CD4-positive, alpha-beta T cell treated with Interleukin-15 for 4 hours (primary cell): ENCODE results near the gene TCERG1L.

Source experiments
- DNase-seq: peaks from one replicate; pipeline ENCODE4 v3.0.0-alpha.2; 2020; ENCODE audit warnings: low spot score

The TCERG1L gene

DNA sequence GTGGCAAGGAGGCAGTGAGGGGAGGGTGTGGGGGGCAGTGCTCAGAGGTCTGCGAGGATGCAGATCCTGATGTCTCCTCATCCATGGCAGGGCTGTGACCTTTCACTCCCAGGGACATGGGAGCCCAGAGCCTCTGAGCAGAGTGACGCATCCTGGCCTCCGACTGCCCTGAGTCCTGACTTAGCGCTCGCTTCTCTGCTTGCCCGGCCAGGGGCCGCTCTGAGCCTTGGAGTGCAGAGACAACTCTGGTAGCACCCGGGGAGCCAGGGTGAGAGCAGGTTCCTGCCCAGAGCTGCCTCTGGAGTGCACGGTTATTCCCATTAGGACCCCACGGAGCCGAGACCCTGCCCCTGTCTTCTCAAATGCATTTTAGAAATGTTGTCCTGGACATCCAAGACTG is 188.0 kb downstream of the TCERG1L start:
- DNase-seq: no peak

DNA sequence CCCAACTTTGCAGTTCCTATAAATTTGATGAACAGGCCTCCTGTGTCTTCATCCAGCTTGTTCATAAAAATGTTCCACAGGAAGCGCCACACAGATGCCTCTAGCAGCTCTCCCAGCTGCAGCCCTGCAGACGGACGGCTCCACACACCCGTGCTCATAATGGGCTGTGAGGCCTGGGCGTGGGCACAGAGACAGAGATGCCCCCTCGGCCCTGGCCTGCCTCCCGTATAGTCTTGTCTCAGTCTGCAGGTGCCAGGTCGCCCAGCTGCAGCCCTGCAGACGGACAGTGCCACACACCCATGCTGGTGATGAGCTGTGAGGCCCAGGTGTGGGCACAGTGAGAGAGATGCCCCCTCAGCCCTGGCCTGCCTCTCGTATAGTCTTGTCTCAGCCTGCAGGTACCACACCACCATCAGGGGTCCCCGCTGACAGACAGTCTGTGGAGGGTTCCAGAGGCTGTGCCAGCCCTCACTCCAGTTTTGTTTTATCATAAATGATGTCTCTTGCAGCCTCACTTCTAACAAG is 189.9 kb downstream of the TCERG1L start:
- DNase-seq: no peak

DNA sequence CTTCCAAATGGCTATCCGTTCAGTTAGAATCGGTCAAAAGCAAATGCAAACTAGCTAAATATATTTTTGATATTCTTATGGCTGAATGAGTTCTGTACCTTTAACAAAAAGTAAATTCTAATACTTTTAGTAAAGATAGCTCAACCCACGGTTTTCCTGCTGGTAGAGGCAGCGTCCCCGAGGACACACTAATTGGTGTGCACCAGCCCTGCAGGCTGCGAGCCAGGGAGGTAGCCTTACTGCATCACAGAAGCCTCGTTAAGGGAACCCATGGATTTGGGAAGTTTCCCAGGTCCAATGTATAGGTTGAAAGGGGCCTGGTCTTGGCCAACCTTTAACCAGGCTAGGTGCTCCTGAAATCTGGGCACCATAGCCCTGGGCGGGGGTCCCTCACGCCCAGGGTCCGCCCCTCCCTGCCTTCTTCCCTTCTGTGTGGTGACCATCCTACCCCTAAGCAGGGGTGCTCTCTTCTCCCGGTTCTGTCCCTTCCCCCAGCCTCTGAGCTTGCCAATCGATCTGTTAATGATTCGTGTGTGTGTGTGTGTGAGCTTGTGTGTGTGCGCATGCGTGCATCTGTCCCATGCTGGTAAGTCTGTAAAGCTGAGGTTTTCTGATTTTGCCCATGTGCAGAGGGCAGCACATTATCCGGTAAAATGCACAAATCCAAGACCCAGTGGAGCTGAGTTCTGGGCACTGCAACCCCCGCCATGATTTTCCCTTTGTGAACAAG is 191.7 kb downstream of the TCERG1L start:
- DNase-seq: no peak

DNA sequence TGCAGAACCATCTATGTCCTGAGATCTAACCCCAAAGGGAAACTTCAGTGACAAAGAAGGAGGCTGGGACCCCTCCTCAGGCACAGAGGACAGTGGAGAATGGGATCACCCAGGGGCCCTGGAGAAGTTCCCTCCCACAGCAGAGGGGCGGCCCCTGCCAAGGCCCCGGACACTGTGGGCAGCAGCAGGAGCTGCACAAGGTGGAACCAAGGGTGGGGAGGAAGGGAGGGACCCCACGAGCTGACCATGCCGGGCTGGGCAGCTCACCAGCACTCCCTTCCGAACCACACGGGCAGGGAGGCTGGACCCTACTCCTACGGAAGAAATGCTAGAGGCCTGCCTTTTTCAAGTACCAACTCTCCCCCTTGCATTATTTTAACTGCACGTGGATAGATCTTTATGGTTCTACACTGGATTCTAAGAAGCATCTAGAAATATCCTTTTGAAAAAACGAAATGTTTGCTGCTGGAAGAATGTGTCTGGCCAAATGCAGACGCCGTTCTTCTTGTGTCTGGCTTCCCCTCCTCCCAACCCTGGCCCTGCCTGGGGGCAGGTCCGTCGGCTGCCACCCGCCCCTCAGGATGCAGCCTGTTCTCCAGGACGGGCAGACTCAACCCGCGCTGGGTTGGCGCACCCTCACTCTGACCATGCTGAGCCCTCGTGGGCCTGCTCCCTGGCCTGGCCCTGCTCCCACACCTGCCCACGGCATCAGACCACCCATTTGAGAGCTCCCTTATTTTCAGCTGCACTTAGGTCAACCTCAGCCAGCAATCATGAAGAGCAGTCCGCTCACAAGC is 193.9 kb downstream of the TCERG1L start:
- no peak for DNase-seq

DNA sequence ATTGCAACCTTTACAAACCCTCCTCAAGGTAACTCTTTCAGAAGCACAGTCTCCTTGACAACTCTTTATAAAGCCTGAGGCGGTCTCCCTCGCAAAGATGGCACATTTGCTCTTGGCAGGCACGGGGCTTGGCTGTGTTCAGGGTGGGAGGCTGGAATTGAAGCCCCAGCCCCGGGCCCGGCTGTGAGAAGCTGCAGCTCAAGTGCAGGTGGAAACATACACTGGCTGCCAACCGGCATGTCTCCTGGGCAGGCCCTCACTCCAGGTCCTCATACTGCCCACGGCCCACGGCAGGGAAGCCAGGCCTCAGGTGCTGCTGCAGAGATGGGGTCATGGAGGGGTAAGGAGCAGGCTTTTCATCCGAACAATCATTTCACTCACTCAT is 194.5 kb downstream of the TCERG1L start:
- no peak for DNase-seq

DNA sequence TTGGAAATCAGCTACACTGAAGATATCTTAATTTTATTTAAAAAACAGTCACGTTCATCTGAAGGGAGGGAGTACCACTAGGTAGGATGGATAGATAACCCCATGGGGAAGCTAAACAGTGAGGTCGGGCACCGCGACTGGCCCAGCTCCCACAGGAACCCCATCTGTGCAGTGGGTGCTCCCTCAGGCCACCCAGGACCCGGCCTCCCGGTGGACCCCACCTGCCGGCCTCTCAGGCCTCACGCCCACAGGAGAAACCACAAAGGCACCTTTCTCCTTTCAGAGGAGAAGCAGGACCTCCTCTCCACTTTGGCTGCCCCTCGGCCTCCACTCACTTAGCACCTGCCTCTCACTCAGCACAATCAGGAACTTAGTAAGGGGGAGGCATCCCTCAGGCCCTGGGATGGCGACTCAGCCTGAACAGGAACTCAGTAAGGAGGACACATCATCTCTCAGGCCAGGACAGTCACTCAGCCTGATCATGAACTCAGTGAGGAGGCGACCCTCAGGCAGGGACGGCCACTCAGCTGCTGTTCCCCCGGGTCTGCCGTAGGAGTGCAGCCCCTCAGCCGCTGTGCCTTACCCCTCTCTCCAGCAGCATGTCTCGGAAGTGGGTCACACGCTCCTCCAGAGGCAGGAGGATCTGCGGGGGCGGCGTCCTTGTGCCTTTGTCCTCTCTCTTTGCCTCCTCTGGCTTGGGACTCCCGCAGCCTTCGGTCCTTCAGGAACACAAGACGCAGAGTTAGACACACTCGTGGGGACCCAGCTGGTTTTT is 195.1 kb downstream of the TCERG1L start:
- DNase-seq: no peak

DNA sequence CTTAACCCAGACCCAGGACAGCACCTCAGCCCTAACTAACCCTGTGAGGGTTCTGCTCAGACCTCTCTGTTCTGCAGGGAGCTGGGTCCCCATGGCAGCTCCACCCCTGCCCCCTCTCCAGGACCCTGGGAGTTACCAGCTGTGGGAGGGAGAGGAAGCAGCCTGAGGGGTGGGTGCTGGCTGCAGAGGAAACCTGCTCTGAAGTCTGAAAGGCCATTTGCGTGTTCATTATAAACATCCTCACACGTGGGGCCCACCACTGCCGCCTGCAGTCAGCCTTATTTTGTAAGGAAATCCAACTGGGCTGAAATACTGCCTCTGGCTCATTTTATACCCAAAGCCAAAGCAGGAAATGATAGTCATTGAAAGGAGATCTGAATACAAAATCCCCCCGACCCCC is 195.7 kb downstream of the TCERG1L start:
- no peak for DNase-seq

DNA sequence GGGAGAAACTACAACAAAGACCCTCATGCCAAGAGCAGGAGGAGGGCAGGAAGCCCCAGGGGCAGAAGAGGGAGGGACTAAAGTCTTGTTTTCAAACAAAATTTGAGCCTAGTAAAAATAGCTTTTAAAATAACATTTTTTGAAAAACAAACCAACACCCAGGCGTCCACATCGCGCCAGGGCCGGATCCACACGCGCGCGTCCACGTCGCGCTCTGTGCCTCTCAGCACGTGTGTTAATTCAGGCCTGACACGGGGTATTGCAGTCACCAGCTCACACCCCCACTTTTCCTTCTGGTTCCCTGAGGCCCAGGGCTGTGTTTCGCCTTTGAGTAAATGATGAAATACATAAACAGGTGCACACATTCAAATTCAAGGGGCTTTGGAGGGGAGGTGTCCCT is 196.2 kb downstream of the TCERG1L start:
- no peak for DNase-seq

DNA sequence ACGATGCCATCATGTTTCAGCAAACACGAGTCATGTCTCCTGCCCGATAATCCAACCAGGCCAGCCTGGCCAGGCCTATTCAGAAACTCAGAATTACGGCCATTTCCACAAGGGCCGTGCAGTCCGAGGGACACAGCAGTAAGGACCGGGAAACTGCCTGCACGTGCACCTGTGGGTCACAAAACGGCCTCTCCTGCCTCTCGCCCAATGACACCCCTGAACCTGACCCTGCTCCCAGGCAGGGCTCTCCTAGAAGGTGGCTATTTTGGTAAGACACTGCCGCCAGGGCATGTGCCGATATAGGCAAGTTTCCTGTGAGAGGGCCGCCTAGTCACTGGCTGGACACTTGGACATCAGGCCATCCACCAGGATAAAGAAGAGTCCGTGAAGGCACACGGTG is 196.7 kb downstream of the TCERG1L start:
- DNase-seq: no peak

DNA sequence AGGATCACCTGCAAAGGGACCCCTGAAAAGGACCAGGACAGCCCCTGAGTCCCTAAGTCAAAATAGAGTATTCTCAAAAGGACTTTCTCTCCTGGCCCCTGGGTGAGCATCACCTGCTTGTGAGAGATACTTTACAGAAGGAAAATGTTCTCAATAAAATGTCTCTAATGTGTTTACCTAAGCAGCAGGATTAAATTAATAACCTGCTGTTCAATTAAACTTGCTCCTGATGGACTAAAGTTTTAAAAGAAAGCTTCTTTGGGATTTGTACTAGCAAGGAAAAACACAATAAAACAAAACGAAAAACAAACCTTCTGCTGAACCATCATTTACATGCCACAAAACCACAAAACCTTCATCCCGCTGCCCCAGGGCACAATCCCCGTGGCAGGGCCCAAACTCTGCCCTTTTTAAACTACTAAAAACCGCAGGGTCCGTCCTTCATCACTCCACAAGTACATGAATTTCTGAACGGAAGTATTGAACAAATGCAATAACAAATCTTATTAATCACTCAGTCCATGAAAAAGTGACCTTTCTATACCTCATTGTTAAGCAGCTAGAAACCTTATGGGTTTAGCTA is 197.7 kb downstream of the TCERG1L start:
- DNase-seq: no peak

DNA sequence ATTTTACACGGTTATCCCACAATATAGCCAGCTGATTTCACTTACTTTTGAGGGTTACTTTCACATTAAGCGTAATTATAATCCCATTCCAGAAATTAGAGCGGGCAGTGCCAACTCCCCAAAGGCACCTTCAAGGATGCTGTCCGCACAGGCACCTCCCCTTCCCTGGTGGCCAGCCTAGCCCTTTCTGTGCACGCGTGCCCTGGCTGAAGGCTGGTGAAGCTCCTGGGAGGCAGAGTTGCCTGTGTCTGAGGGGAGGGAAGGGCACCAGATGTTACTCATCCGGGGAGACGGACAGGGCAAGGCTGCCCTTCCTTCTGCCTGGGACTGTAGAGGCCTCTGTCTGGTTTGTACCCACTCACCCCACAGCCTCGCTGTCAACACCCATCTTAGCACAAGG is 198.4 kb downstream of the TCERG1L start:
- no peak for DNase-seq

DNA sequence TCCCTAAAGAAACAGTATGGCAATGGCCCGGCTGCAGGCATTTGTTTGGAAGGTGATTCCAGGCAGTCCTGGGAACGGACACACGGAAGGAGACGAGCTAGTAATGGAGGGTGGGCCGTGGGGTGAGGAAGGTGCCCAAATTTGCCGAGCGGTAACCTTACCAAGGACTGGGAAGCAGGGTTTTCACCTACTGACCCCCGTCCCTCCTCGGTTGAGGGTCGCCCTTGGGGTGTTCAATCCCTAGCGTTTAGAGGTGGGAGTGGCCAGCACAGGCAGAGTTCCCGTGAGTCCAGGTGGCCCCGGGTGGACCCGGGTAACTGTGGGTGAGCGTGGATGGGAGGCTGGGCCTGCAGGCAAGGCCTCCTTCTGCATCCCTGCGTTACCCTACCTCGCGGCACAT is 198.8 kb downstream of the TCERG1L start:
- no peak for DNase-seq

DNA sequence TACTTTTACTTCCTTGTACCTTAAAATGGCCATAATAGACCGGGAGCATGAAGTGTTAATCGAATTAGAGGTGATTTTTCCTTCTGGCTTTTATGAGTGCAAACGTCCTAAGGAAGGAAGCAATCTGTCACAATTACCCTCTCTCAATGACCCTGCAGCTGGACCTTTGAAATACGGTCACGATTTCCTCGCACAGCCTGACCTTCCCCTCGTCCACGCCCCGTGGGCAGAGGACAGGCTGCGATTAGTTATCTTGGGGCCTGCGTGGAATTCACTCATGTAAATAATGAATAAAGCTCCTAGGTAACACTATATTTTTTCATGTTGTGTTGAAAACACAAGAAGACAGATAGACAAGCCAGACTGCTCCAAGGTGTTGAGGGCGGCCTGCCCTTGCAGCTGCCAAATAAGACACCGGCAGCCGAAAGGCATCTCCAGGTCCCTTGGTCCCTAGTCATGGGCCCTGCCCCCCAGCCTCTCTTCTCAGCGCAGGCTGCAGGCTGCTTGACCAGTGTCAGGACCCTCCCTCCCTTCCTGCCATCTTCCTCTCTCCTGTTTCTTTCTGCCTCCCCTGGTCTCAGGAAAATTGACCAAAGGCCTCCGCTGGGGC is 199.9 kb downstream of the TCERG1L start:
- no peak for DNase-seq

DNA sequence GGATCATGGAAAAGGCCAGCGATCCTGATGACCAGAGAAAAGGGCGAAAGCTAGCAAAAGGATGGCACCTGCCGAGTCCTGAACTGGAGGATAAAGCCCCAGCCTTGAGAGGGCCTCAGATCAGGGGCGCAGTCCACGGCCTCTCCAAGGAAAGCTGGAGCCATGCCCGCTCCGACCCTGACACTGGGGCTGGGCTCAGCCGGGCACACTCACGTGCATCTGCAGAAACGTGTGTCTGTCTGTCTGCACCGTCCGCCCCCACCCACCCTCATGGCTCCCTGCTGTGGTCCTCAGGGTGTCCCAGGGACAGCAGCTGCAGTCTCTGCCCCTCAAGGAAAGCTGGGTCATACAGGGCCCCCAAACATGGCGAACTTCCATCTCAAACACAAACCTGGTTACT is 200.5 kb downstream of the TCERG1L start:
- no peak for DNase-seq

DNA sequence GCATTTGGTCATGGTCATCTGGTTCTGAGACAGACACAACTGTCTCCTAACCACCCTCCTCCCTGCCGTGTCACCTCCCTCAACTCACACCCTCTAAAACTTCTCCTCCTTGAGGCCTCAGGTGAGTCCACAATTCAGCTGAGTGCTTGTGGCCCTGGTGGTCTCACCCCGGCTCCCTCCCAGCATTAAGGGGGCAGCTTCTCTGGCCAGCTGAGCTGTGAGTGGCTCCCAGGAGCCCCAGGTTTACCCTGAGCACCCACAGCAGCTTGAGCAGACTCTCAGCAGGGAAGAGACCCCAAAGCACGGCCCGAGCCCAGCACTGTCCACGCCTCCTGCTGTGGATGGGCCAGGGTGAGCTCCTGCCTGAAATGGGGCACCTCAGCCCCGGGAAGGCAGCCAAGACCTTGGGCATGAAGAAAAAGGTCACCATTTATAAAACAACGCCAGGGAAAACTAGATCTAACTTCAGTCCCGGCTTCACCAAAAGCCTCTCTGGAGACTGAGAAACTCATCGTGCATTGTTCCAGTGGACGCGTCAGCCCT is 201.2 kb downstream of the TCERG1L start:
- no peak for DNase-seq

DNA sequence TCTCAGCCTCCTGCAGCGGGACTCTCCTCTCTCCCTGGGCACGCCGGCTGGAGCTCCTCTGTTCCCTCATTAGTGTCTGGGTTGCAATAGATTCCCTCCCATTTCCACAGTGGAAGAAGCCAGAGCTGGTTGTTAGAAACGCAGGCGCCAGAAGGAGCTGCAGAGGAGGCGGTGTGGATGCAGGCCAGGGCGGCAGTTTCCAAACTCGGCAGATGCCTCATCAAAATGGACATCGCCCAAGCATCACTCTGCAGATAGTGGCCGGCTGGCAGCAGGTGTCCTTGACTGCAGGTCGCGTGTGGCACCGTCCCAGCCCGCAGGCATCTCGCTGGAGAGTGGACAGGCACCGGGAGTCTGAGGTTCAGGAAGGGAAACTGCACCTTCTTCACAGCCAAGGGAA is 201.8 kb downstream of the TCERG1L start:
- no peak for DNase-seq

DNA sequence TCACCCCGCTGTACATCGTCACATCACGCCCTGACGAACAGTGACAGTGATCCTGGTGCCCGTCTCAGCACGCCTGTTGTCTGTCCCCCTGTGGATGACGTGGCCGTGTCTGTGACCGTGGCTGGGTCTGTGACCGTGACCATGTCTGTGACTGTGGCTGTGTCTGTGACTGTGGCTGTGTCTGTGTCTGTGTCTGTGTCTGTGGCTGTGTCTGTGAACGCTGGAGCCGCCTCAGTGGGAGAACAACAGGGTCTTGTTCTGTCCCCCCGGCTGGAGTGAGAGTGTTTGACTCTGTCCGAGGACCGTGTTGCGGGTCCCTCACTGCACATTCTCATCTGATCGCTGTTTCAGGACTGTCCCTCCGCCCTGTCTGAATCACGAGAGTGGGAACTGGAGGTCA is 202.2 kb downstream of the TCERG1L start:
- no peak for DNase-seq

DNA sequence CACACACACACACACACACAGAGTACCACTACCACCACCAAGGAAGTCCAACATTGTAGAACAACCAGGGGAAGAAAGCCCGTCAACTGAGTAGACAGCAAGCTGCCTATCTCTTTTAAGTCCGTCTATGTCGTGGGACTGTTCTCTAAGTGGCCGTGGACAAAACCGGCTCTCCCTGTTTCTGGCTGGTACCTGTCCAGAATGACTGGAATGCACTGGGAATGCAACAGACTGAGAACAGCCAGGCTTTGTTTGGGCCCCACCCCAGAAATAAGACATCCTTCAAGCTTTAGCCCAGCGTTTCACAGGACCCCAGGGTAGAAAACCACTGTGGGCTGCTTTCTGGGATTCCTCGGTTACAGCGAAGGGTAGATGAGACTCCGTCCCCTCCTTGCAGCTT is 203.6 kb downstream of the TCERG1L start:
- no peak for DNase-seq

DNA sequence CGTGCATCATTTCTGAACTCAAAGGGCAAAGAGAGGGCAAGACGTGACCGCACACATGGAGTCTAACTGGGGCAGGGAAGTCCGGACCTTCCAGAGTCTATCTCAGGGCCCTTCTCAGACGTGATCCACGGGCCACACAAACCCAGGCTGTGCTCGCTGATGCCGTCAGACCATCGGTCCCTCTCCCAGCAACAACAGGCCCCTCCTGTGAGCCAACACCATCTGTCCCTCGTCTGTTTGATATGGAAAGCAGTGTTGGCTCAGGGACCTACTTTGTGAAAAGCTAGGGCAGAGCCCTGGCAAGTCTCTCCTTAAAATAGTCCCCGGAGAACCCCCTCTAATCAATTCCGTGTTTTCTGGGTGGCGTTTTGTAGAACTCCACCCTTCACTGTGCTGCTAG is 208.8 kb downstream of the TCERG1L start:
- DNase-seq: no peak

DNA sequence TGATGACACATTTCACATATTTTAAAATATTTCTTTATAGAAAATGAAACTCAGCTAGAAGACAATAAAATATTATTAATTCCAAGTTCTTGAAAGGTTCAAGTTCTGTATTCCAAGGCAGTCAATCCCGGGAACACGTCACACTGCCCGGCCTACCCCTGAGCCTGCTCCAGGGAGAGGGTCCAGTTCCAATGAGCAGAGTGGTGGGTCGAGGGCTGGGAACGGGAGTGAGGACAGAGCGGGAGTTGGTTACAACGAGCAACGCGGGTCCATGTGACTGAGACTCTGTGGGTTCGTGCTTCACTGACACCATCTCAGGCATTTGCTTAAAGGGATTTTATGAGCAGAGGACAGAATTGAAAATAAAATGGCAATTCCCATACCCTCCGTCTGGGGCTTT is 209.4 kb downstream of the TCERG1L start:
- DNase-seq: no peak
